HUES6 (cell line): ENCODE results near the gene C17orf50.
"Not testable (repeated sequence)": the region's sequence is repeated elsewhere in the genome, so short reads cannot be mapped to it uniquely, and the experiment has no call there.

ENCODE experiments used
- H3K27ac ChIP-seq: 2 replicates; pipeline ENCODE4 v1.7.0; 2013; ENCODE audit warnings: low read depth, mild to moderate bottlenecking, low read length, inconsistent platforms
- H3K27me3 ChIP-seq: 2 replicates; pipeline ENCODE4 v1.6.1; 2013; ENCODE audit warnings: low read length; ENCODE audit not compliant: control insufficient read depth, insufficient read depth
- H3K36me3 ChIP-seq: 2 replicates; pipeline ENCODE4 v1.6.1; 2013; ENCODE audit warnings: low read length; ENCODE audit not compliant: control insufficient read depth, insufficient read depth
- H3K4me1 ChIP-seq: 2 replicates; pipeline ENCODE4 v1.6.1; 2013; ENCODE audit warnings: low read length; ENCODE audit not compliant: control insufficient read depth, insufficient read depth
- H3K4me3 ChIP-seq: 2 replicates; pipeline ENCODE4 v1.5.1; 2013; ENCODE audit warnings: low read depth, low read length
- H3K9ac ChIP-seq: one replicate; pipeline ENCODE4 v1.6.1; 2013; ENCODE audit warnings: mild to moderate bottlenecking, low read length
- H3K9me3 ChIP-seq: 2 replicates; pipeline ENCODE4 v1.6.1; 2013; ENCODE audit warnings: low read depth, low read length; ENCODE audit not compliant: control insufficient read depth, insufficient read depth

Gene C17orf50

DNA sequence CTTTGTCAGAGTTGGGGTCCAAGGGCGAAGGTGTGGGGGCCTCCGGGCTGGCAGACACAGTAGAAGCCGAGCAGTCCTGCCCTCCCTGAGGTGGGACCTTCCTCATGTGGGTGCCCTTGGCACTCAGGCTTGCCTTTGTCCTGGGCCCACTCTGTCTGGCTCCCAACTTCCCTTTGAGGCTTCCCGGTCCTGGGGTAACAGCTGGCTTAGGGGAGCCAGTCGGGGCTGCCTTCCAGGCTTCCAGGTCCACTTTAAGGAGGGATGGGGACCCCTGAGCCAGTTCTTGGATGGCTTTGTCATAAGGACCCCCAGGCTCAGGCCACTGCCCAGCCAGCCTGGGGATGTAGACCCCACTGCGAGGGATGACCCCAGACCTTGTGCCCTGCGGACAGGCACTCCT is 15.4 kb upstream of the C17orf50 start:
- Histone ChIP-seq H3K4me3 (no peak overlapping the region), H3K27ac (no peak overlapping the region), H3K27me3 (peaks cover 64% of the 10 kb centered on the region), H3K4me1 (peaks cover 9% of the 10 kb centered on the region; the same call in 1 of the 2 replicates), H3K36me3 (no peaks in the 10 kb centered on the region), H3K9me3 (no peaks in the 10 kb centered on the region), H3K9ac (no peak overlapping the region)

DNA sequence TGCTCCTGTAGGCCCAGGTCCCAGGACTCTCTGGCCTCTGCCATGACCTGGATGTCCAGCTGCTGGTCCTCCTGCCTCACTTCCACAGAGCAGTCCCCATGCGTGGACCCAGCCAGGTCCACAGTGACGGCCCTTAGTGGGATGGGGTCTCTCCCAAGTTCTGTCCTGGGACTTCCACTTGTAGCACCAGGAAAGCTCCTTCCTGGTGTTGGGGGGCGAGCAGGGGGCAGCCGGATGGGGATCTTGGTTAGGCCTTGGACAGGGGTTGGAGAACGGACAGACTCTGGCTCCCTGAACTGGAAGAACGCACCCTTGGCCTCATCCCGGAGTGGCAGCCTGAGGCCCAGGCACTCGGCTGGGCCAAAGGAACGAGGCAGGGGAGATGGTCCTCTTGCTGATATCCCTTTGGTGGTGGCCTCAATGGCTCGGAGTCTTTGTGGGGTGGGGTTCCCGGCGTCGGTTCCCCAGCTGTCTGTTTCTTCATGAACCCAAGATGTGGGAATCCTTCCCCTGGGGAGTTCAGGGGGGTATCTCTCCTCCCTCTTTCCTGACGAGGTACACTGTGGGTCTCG is 14.9 kb upstream of the C17orf50 start:
- H3K4me1 ChIP-seq, result peaks cover 12% of the 10 kb centered on the region; the same call in 1 of the 2 replicates
- H3K9ac ChIP-seq, result no peak overlapping the region
- no peak overlapping the region for H3K27ac ChIP-seq
- no peaks in the 10 kb centered on the region for H3K9me3 ChIP-seq
- peaks cover 64% of the 10 kb centered on the region for H3K27me3 ChIP-seq
- no peak overlapping the region for H3K4me3 ChIP-seq
- no peaks in the 10 kb centered on the region for H3K36me3 ChIP-seq

DNA sequence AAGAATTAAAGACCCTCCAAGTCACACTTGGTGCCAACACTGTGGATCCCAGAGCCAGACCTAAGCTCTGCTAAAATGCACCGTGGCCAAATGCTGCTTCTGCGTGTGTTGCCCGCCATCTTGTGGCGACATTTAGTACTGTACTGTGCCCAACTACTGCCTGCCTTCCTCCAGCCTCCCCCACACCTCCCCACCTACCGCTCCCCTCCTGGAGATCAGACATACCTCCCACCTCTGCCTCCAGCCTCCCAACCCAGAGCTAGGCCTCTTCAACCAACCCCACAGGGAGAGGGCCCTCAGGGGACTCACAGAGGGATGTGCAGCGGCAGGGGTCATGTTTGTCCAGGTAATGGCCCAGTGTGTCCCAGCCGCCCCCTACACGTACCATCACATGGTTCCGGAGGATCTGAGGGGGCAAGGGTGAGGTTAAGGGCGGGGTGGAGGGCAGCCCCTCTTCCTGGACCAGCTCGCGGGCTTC is 13.1 kb upstream of the C17orf50 start:
- Histone ChIP-seq H3K27ac (no peak overlapping the region), H3K4me1 (peaks cover 10% of the 10 kb centered on the region), H3K9me3 (no peaks in the 10 kb centered on the region), H3K4me3 (no peak overlapping the region), H3K9ac (no peak overlapping the region), H3K36me3 (no peaks in the 10 kb centered on the region), H3K27me3 (peaks cover 50% of the 10 kb centered on the region)

DNA sequence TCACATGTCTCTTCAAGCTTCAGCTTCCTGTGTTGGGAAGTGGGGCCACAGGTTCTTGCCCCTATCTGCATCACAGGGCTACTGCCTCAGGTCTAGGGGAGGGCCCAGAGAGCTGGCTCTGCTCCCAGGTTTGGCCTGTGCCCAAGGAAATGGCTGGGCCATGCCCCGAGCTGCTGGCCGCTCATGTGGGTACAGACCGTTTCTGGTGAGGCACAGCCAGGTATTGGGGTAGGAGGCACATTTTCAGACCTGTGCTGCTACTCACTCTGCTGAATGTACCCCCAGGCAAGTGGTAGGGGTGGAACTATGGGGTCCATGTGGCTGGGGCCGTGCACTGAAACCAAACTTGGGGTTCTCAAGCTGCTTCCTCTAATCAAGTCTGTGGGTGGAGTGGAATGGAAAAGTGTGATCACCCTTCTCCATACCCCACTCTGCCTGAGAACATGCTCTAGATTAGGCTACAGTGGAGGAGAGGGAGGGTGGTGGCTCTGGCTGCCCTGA is 12.3 kb upstream of the C17orf50 start:
- peaks cover 42% of the 10 kb centered on the region for H3K27me3 ChIP-seq
- no peak overlapping the region for H3K27ac ChIP-seq
- no peak overlapping the region for H3K4me3 ChIP-seq
- H3K9me3 ChIP-seq, result no peaks in the 10 kb centered on the region
- peaks cover 16% of the 10 kb centered on the region for H3K4me1 ChIP-seq
- no peak overlapping the region for H3K9ac ChIP-seq
- no peaks in the 10 kb centered on the region for H3K36me3 ChIP-seq

DNA sequence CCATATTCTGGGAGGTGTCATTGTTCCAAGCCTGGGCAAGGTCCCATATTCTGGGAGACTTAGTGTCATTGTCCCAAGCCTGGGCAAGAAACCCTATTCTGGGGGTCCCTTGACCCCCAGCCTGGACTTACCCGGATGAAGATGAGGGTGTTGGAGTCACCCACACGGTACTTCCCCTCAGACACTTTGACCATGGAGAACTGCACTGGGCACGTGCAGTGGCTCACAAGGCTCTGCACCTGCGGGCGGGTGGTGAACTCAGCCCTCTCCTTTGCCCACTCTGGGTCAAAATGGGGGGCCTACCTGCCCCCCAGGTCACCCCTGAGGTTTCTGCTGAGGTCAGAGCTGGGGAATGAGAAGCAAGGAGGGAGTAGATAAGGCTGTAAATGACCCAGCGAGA is 11.7 kb upstream of the C17orf50 start:
- Histone ChIP-seq H3K9me3 (no peaks in the 10 kb centered on the region), H3K36me3 (no peaks in the 10 kb centered on the region), H3K9ac (no peak overlapping the region), H3K4me1 (peaks cover 16% of the 10 kb centered on the region), H3K27ac (no peak overlapping the region), H3K27me3 (peaks cover 37% of the 10 kb centered on the region), H3K4me3 (no peak overlapping the region)

DNA sequence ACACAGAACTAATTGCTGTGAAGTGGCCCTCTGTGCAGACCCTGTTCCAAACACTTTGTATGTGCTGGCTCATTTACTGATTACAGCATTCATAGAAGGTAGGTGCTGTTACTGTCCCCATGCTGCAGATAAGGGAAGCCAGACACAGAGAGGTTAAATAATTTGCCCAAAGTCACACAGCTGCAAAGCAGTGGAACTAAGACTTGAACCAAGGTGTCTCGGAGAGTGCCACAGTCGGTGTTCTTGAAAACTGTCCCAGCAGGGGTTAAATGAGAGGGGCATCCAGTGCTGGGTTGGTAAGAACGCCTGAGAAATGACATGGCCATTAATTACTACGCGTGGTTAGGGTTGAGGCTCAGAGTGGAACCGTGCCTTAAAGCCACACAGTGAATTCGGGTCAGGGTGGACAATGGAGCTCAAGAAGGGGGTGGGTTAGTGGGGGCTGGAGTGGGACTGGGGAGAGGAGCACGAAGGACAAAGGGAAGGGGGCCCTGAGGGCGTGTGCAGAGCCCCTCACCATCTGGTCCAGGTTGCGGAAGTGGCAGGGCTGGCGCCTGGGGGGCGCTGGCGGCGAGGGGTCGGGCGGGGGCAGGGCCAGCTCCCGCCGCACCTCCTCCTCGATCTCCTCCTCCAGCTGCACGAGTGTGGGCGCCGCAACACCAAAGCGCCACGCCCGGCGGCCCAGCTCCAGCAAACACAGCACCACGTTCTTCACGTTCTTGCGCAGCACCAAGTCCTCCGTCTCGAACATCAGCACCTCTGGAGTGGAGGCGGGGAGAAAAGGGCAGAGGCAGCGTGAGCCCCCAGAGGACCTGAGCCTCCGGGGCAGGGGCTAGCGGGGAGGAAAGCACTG is 10.9 kb upstream of the C17orf50 start:
- Histone ChIP-seq H3K27me3 (peaks cover 34% of the 10 kb centered on the region), H3K4me3 (peak overlapping the region; percentile 39), H3K36me3 (no peaks in the 10 kb centered on the region), H3K9ac (no peak overlapping the region), H3K4me1 (peaks cover 16% of the 10 kb centered on the region), H3K27ac (no peak overlapping the region), H3K9me3 (no peaks in the 10 kb centered on the region)

DNA sequence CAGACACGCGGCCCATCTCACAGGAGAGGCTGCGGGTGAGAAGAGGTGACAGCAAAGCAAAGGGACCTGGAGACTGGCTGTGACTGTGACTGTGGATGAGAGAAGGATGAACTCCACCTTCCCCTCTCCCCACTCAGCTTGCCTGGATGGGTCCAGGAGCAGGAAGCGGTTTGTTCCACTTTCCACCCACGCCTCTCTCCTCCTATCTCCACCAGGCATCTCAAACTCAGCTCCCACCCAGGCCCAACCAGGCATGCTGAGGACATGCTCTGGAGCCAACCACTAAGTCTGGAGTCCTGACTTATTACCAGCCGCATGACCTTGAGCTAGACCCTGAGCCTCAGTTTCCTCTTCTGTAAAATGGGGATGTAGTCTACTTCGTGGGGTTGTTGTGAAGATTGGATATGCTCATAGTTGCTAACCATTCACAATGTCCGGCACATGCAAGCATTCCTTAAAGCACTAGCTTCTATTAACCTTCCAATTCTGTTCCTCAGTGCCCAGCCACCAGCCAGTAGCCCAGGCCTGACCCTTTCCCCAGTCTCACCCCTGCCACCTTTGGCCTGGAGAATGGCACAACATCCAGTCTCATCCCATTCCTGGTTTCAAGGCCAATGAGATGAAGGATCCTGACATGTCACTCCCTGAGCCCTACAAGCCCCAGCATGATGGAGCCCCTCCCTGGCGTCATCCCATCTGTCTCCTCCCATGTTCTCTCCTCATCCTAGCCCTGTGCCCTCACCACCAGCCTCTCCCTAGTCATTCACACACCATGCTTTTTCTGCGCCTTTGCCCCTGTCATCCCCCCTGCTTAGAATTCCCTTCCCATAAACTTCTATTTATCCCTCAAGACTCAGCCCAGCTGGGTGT is 9.9 kb upstream of the C17orf50 start:
- no peaks in the 10 kb centered on the region for H3K9me3 ChIP-seq
- no peaks in the 10 kb centered on the region for H3K36me3 ChIP-seq
- peaks cover 32% of the 10 kb centered on the region for H3K27me3 ChIP-seq
- H3K9ac ChIP-seq, result no peak overlapping the region
- peak overlapping the region; percentile 39 for H3K4me3 ChIP-seq
- no peak overlapping the region for H3K27ac ChIP-seq
- peaks cover 16% of the 10 kb centered on the region for H3K4me1 ChIP-seq

DNA sequence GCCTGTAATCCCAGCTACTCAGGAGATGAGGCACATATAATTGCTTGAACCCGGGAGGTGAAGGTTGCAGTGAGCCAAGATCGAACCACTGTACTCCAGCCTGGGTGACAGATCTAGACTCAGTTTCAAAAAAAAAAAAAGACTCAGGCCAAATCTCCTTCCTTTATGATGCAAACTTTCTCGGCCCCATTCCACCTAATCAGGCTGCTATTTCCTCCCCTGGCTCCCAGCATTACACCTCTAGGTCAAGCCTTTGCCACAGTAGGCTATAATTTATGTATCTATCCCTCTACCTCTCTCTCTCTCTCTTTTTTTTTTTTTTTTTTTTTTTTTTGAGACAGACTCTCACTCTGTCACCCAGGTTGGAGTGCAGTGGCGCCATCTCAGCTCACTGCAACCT is 9.1 kb upstream of the C17orf50 start:
- not testable (repeated sequence) for H3K9me3 ChIP-seq, H3K9ac ChIP-seq, H3K4me3 ChIP-seq, H3K27ac ChIP-seq, H3K36me3 ChIP-seq
- H3K27me3 ChIP-seq, result peaks cover 32% of the 10 kb centered on the region
- peaks cover 16% of the 10 kb centered on the region for H3K4me1 ChIP-seq

DNA sequence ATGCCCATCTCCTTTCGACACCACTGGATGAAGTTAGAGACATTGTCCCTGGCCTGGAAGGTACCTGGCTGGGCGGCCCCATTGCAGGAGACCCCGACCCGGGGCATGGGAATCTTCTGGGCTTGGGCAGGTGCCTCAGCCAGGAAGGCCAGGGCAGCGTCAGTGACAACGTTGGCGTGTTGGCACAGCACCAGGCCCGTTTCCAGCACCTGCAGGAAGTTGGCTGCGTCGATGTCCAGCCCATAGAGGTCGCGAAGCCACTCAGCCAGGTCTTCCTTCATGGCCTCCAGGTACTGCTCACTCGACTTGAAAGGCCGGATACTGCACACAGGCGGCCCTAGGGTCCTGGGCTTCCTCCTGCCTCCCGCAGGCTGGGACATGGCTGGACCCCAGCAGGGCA is 8.2 kb upstream of the C17orf50 start:
- H3K27ac ChIP-seq, result no peak overlapping the region
- H3K4me1 ChIP-seq, result peaks cover 16% of the 10 kb centered on the region
- no peaks in the 10 kb centered on the region for H3K9me3 ChIP-seq
- H3K9ac ChIP-seq, result no peak overlapping the region
- H3K4me3 ChIP-seq, result no peak overlapping the region
- peaks cover 32% of the 10 kb centered on the region for H3K27me3 ChIP-seq
- no peaks in the 10 kb centered on the region for H3K36me3 ChIP-seq

DNA sequence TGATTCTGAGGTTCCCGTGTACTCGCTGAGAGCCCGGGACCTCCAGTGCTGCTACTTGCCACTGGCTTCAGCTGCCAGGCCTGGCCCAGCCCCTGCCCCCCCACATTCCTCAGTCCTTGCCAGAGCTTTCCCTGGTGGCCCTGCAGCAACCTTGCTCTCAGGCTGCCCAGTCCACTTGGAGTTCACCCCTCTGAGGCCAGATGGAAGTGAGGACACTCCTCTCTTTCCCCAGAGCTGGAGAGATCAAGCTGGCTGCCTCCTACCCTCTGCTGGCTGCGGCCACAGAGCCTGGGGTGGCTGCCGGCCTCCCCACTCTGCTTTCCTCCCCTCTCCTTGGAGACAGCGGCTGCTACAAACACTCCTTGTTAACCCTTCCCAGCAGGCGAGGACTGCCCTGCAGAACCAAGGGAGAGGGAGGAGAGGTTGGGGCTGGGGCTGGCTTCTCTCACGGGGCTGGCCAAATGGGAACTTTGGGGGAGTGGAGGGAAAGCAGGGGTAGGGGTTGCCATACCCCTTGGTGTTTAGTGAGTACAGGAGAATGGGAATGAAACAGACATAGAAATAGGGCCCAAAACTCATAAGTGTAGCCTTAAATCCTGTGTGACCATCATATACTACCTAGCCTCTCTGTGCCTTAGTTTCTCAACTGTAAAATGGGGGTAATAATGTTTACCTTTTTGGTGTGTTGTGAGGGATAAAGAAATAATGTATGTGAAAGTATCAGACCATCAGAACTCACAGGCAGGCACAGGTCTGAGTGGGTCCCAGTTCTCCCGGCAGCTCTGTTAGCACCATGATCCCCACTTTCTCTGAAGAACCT is 7.5 kb upstream of the C17orf50 start, which contains the start of gene GAS2L2:
TSS of gene GAS2L2 (minus strand) at position 295 of the 820 bp plus-strand sequence. CDS start 389 bp downstream, outside the sequence.
- Histone ChIP-seq H3K27me3 (peaks cover 30% of the 10 kb centered on the region), H3K9me3 (no peaks in the 10 kb centered on the region), H3K9ac (no peak within 1 kb of the TSS), H3K4me1 (peaks cover 16% of the 10 kb centered on the region), H3K4me3 (no peak within 1 kb of the TSS), H3K36me3 (no peaks in the 10 kb centered on the region), H3K27ac (no peak within 1 kb of the TSS)
